HL-60 (cell line): ENCODE results near the gene H1-8.

Source experiments
- CTCF ChIP-seq: IDR thresholded peaks from one replicate; pipeline ENCODE4 v1.5.1; 2011; ENCODE audit warnings: low read length, control low read depth, inconsistent platforms; ENCODE audit not compliant: insufficient read depth
- GABPA ChIP-seq: IDR thresholded peaks from 2 replicates; pipeline ENCODE4 v1.6.1; 2012; ENCODE audit warnings: low read depth

- TF ChIP-seq GABPA = no peak
- TF ChIP-seq CTCF = no peak
These were observed 17.4 kb downstream of the H1-8 start for GRCh38 chr3:129560269-129560787.
